GM18511 (cell line): ENCODE measurements around the gene ZNF487.
A peak's percentile ranks its signal among the peaks of the same experiment; 100 is the strongest.
"Not testable (repeated sequence)": the region's sequence is repeated elsewhere in the genome, so short reads cannot be mapped to it uniquely, and the experiment has no call there.

ENCODE experiments used
- ATAC-seq: cut with Tn5 transposase; IDR thresholded peaks from one replicate; pipeline ENCODE4 v1.9.1; 2021; ENCODE audit warnings: mild to moderate bottlenecking, moderate library complexity; ENCODE audit not compliant: unreplicated experiment

ZNF487 gene

GRCh38 chr10:43403911-43404703, 32.8 kb upstream of the ZNF487 start:
- no peak for ATAC-seq

GRCh38 chr10:43404704-43405084, 32.2 kb upstream of the ZNF487 start:
- ATAC-seq = no peak

- peak; percentile 32 for ATAC-seq
Measured at GRCh38 chr10:43407148-43407575, 29.7 kb upstream of the ZNF487 start.

- peak; percentile 53 for ATAC-seq
Measured at GRCh38 chr10:43407576-43408330, 29.2 kb upstream of the ZNF487 start.

- ATAC-seq = peak; percentile 1
Measured at GRCh38 chr10:43408331-43408709, 28.6 kb upstream of the ZNF487 start.

- ATAC-seq = peak; percentile 72
Measured at GRCh38 chr10:43408710-43409384, 28.1 kb upstream of the ZNF487 start, which contains the start of gene HNRNPF. Gene HNRNPF (minus strand): TSS chr10:43409186. CDS start chr10:43387884, 21,302 bp downstream.

- peak; percentile 1 for ATAC-seq
Measured at GRCh38 chr10:43409385-43410109, 27.4 kb upstream of the ZNF487 start.

GRCh38 chr10:43410345-43410744, 26.6 kb upstream of the ZNF487 start:
- no peak for ATAC-seq

GRCh38 chr10:43411536-43411935, 25.4 kb upstream of the ZNF487 start:
- ATAC-seq = no peak

GRCh38 chr10:43415544-43415943, 21.4 kb upstream of the ZNF487 start:
- ATAC-seq = no peak

- no peak for ATAC-seq
Measured at GRCh38 chr10:43417950-43418768, 18.8 kb upstream of the ZNF487 start.

GRCh38 chr10:43419997-43420368, 16.9 kb upstream of the ZNF487 start:
- peak; percentile 12 for ATAC-seq

GRCh38 chr10:43420369-43421200, 16.3 kb upstream of the ZNF487 start:
- peak; percentile 89 for ATAC-seq

- no peak for ATAC-seq
Measured at GRCh38 chr10:43421201-43421507, 15.8 kb upstream of the ZNF487 start.

GRCh38 chr10:43421519-43421918, 15.4 kb upstream of the ZNF487 start:
- ATAC-seq = no peak

- ATAC-seq = not testable (repeated sequence)
Measured at GRCh38 chr10:43421944-43422343, 15.0 kb upstream of the ZNF487 start.

GRCh38 chr10:43424416-43424815, 12.5 kb upstream of the ZNF487 start:
- no peak for ATAC-seq

- not testable (repeated sequence) for ATAC-seq
Measured at GRCh38 chr10:43426476-43426875, 10.4 kb upstream of the ZNF487 start.

GRCh38 chr10:43427166-43427825, 9.6 kb upstream of the ZNF487 start:
- ATAC-seq = peak; percentile 92
